GM06990 (cell line): ENCODE measurements around the gene RNFT2.

Experiments
- DNase-seq: peaks from one replicate; pipeline ENCODE4 v3.0.0-alpha.2; 2011; ENCODE audit not compliant: insufficient read length; ENCODE audit errors: extremely low read depth
- H3K27me3 ChIP-seq: replicated peaks from 2 replicates; pipeline ENCODE4 v1.6.0; 2011; ENCODE audit warnings: low read length; ENCODE audit not compliant: control insufficient read depth, insufficient read depth
- H3K36me3 ChIP-seq: 2 replicates; pipeline ENCODE4 v1.5.1; 2011; ENCODE audit warnings: low read length; ENCODE audit not compliant: control insufficient read depth, insufficient read depth
- H3K4me3 ChIP-seq: replicated peaks from 2 replicates; pipeline ENCODE4 v1.5.1; 2011; ENCODE audit warnings: low read depth, mild to moderate bottlenecking, control low read depth, low read length
- CTCF ChIP-seq: IDR thresholded peaks from 2 replicates; pipeline ENCODE4 v1.5.1; 2011; ENCODE audit warnings: low read length, control low read depth, mild to moderate bottlenecking, inconsistent platforms; ENCODE audit not compliant: insufficient read depth, poor library complexity, severe bottlenecking

Gene RNFT2

GRCh38 chr12:116876151-116876869 lies 138.2 kb downstream of the RNFT2 start:
- no peak for TF ChIP-seq CTCF
- no peak overlapping the region for H3K4me3 ChIP-seq
- H3K36me3 ChIP-seq, result no peaks in the 10 kb centered on the region
- H3K27me3 ChIP-seq, result peaks cover 5% of the 10 kb centered on the region
- DNase-seq, result no peak

- Histone ChIP-seq H3K27me3 (peaks cover 13% of the 10 kb centered on the region), H3K36me3 (no peaks in the 10 kb centered on the region), H3K4me3 (no peak overlapping the region)
- no peak for DNase-seq
- no peak for TF ChIP-seq CTCF
These were observed 140.7 kb downstream of the RNFT2 start for GRCh38 chr12:116878567-116879508.

GRCh38 chr12:116879509-116880212 lies 141.5 kb downstream of the RNFT2 start:
- Histone ChIP-seq H3K36me3 (no peaks in the 10 kb centered on the region), H3K4me3 (no peak overlapping the region), H3K27me3 (peaks cover 13% of the 10 kb centered on the region)
- no peak for DNase-seq
- no peak for TF ChIP-seq CTCF

GRCh38 chr12:116880213-116880816 lies 142.2 kb downstream of the RNFT2 start:
- TF ChIP-seq CTCF, result no peak

GRCh38 chr12:116880817-116881324 lies 142.8 kb downstream of the RNFT2 start:
- no peak for TF ChIP-seq CTCF
- no peaks in the 10 kb centered on the region for H3K36me3 ChIP-seq
- peaks cover 13% of the 10 kb centered on the region for H3K27me3 ChIP-seq
- DNase-seq, result peak; percentile 81
- no peak overlapping the region; the same call in 1 of the 2 replicates for H3K4me3 ChIP-seq

More at GRCh38 chr12:116880213-116880816, 142.2 kb downstream of the RNFT2 start:
- H3K36me3 ChIP-seq, result no peaks in the 10 kb centered on the region
- H3K27me3 ChIP-seq, result peaks cover 13% of the 10 kb centered on the region
- no peak overlapping the region for H3K4me3 ChIP-seq
- no peak for DNase-seq
